MM.1S (cell line): ENCODE data around the gene UTP11.

Experiments used
- DNase-seq: peaks from one replicate; pipeline ENCODE4 v3.0.0-alpha.2; 2015
- H2AFZ ChIP-seq: fragments of 300-600 bp; sonication (generic); 2 replicates; pipeline ENCODE4 v1.6.0; 2016; ENCODE audit warnings: antibody characterized with exemption, low read length
- H3F3A ChIP-seq: fragments of 300-600 bp; sonication (generic); 2 replicates; pipeline ENCODE4 v1.6.1; 2016; ENCODE audit warnings: mild to moderate bottlenecking, antibody characterized with exemption, low read length, moderate library complexity, mixed read lengths; ENCODE audit not compliant: insufficient read depth
- H3K27ac ChIP-seq: fragments of 300-600 bp; sonication (generic); 2 replicates; pipeline ENCODE4 v1.5.1; 2016; ENCODE audit warnings: mild to moderate bottlenecking, low read length
- H3K27me3 ChIP-seq: fragments of 300-600 bp; sonication (generic); replicated peaks from 2 replicates; pipeline ENCODE4 v1.6.0; 2016; ENCODE audit warnings: low read length; ENCODE audit not compliant: insufficient read depth
- H3K36me3 ChIP-seq: fragments of 300-600 bp; sonication (generic); replicated peaks from 2 replicates; pipeline ENCODE4 v1.6.1; 2016; ENCODE audit warnings: mild to moderate bottlenecking, low read length, mixed read lengths; ENCODE audit not compliant: insufficient read depth
- H3K4me1 ChIP-seq: fragments of 300-600 bp; sonication (generic); 2 replicates; pipeline ENCODE4 v1.6.1; 2016; ENCODE audit warnings: low read length, mixed read lengths
- H3K4me2 ChIP-seq: fragments of 300-600 bp; sonication (generic); 2 replicates; pipeline ENCODE4 v1.6.0; 2016; ENCODE audit warnings: low read depth, low read length
- H3K4me3 ChIP-seq: fragments of 300-600 bp; sonication (generic); 2 replicates; pipeline ENCODE4 v1.5.1; 2016; ENCODE audit warnings: low read length, mixed read lengths
- H3K79me2 ChIP-seq: fragments of 300-600 bp; sonication (generic); 2 replicates; pipeline ENCODE4 v1.6.1; 2016; ENCODE audit warnings: mixed run types, low read length, mixed read lengths
- H3K9ac ChIP-seq: fragments of 300-600 bp; sonication (generic); 2 replicates; pipeline ENCODE4 v1.6.1; 2016; ENCODE audit warnings: low read length, mixed read lengths
- H3K9me2 ChIP-seq: fragments of 300-600 bp; sonication (generic); replicated peaks from 2 replicates; pipeline ENCODE4 v1.6.1; 2016; ENCODE audit warnings: mild to moderate bottlenecking, low read length, mixed read lengths; ENCODE audit not compliant: insufficient read depth
- H3K9me3 ChIP-seq: fragments of 300-600 bp; sonication (generic); replicated peaks from 2 replicates; pipeline ENCODE4 v1.6.1; 2016; ENCODE audit warnings: mild to moderate bottlenecking, low read length, mixed read lengths; ENCODE audit not compliant: insufficient read depth
- H4K20me1 ChIP-seq: fragments of 300-600 bp; sonication (generic); 2 replicates; pipeline ENCODE4 v1.6.1; 2016; ENCODE audit warnings: mild to moderate bottlenecking, low read length, moderate library complexity, mixed read lengths; ENCODE audit not compliant: insufficient read depth
- CTCF ChIP-seq: fragments of 300-600 bp; sonication (generic); IDR thresholded peaks from 2 replicates; pipeline ENCODE4 v1.5.1; 2016; ENCODE audit warnings: antibody characterized with exemption, low read length, mixed read lengths
- EZH2 ChIP-seq: fragments of 300-600 bp; sonication (generic); optimal IDR thresholded peaks from 2 replicates; pipeline ENCODE3; 2017; ENCODE audit warnings: low read depth, mild to moderate bottlenecking, antibody characterized with exemption, low read length, mixed read lengths
- EZH2phosphoT487 ChIP-seq: fragments of 300-600 bp; sonication (generic); IDR thresholded peaks from 2 replicates; pipeline ENCODE4 v1.6.1; 2018; ENCODE audit warnings: antibody characterized with exemption, low read length

The UTP11 gene

DNA sequence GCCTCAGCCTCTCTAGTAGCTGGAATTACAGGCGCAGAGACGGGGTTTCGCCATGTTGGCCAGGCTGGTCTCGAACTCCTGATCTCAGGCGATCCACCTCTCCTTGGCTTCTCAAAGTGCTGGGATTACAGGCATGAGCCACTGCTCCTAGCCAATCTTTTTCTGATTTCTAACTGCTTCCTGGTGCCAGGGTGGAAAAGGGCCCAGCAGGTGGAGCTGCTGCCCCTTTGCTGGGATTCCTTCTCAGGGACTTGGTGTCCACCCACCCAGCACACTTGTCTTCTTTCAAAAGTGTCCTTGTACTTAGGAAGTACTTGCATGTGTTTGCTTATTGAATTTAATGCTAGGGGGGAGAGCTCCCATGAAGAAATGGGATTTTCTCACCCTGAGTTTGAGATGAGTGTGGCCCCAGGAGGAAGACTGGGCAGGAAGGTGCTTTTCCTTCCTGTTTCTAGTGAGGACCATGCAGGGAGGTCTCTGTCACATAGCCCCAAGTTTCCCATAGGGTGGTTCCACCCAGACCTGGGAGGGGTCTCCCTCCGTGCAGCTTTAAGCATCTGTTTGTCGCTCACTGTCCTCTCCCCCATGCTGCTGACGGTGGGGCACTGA lies 14.2 kb downstream of the UTP11 start:
- no peaks in the 10 kb centered on the region for H3K79me2 ChIP-seq
- H3K27ac ChIP-seq = peak overlapping the region; percentile 90; the same call in 1 of the 2 replicates
- peaks cover 40% of the 10 kb centered on the region for H3F3A ChIP-seq
- H2AFZ ChIP-seq = no peak overlapping the region
- no peak overlapping the region for H3K4me2 ChIP-seq
- H3K36me3 ChIP-seq = no peaks in the 10 kb centered on the region; the same call in 1 of the 2 replicates
- H3K9me2 ChIP-seq = no peaks in the 10 kb centered on the region
- TF ChIP-seq EZH2 (no peak), EZH2phosphoT487 (no peak), CTCF (peak; percentile 79)
- H3K4me1 ChIP-seq = peaks cover 50% of the 10 kb centered on the region
- DNase-seq = peak; percentile 64
- no peak overlapping the region for H3K9ac ChIP-seq
- H3K27me3 ChIP-seq = no peaks in the 10 kb centered on the region
- no peaks in the 10 kb centered on the region for H3K9me3 ChIP-seq
- H3K4me3 ChIP-seq = no peak overlapping the region
- no peaks in the 10 kb centered on the region for H4K20me1 ChIP-seq

DNA sequence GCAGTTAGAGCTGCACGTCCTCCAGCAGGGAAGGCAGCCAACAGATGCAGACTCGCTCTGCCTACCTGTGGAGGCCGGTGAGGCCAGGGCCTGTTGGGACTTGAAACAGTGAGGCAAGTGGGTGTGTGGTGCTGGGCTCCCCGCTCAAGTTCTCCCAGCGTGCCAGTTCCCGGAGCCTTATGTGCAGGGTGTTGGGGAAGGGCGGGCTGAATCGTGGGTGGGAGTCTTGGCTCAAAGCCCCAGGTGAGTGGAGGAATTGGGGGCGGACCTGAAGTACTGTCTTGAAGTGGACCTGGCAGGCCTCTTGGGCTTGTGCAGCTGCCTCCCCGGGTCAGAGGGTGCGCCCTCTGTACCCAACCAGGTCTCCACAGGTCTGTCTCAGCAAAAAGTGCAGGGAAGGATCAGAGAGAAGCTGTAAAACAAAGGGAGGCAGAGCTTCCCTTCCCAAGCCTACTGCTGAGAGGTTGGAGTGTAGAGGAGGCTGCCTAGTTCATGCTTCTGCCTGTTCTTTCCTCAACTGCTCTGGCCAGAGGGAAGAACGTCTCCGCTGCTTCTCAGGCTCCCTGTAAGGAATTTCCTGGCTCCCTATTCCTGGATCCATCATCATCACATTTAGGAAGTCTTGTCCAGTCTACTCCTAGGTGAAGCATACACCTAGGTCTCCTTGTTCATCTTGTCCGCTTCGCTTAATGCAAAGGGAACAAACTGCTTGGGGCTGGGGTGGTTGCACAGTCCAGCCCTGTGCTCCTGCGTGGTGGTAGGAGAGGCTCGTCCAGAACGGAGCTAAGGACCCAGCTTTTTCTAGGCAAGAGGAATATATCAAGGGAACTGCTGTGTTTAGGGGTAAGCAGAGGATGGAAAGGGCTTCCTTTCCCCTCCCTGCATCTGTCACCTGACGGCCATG lies 14.9 kb downstream of the UTP11 start:
- no peaks in the 10 kb centered on the region; the same call in 1 of the 2 replicates for H3K36me3 ChIP-seq
- H3K9me3 ChIP-seq = no peaks in the 10 kb centered on the region
- H3K27me3 ChIP-seq = no peaks in the 10 kb centered on the region
- no peaks in the 10 kb centered on the region for H4K20me1 ChIP-seq
- TF ChIP-seq CTCF (no peak), EZH2 (no peak), EZH2phosphoT487 (no peak)
- H3K9me2 ChIP-seq = no peaks in the 10 kb centered on the region
- peak overlapping the region; percentile 90; the same call in 1 of the 2 replicates for H3K27ac ChIP-seq
- 0 out of 2 replicates have a peak overlapping the region, but pooled peaks have one; percentile 36 for H2AFZ ChIP-seq
- H3K4me1 ChIP-seq = peaks cover 50% of the 10 kb centered on the region
- peak overlapping the region; percentile 13 for H3K4me3 ChIP-seq
- DNase-seq = no peak
- peak overlapping the region; percentile 74 for H3K4me2 ChIP-seq
- peaks cover 40% of the 10 kb centered on the region for H3F3A ChIP-seq
- no peaks in the 10 kb centered on the region for H3K79me2 ChIP-seq
- H3K9ac ChIP-seq = peak overlapping the region; percentile 28; the same call in 1 of the 2 replicates

- Histone ChIP-seq H3F3A (peaks cover 40% of the 10 kb centered on the region), H3K9me2 (no peaks in the 10 kb centered on the region), H2AFZ (peak overlapping the region; percentile 36; the same call in 1 of the 2 replicates), H3K4me1 (peaks cover 50% of the 10 kb centered on the region), H3K79me2 (no peaks in the 10 kb centered on the region), H3K36me3 (no peaks in the 10 kb centered on the region), H3K4me3 (peak overlapping the region; percentile 31), H3K9ac (peak overlapping the region; percentile 66; the same call in 1 of the 2 replicates), H3K9me3 (no peaks in the 10 kb centered on the region), H3K27me3 (no peaks in the 10 kb centered on the region), H3K4me2 (peak overlapping the region; percentile 74), H3K27ac (peak overlapping the region; percentile 90), H4K20me1 (no peaks in the 10 kb centered on the region)
- no peak for TF ChIP-seq EZH2
- TF ChIP-seq CTCF = no peak
- no peak for TF ChIP-seq EZH2phosphoT487
- peak; percentile 90 for DNase-seq
These were observed 15.6 kb downstream of the UTP11 start for GRCh38 chr1:38028105-38028591.
